A204.1 (cell line): ENCODE results near the gene PSD2.

Experiments
- FAIRE-seq: peaks from 2 replicates; lab custom pipeline; 2012; peaks lifted over from hg19 to GRCh38; lab: Jason Lieb, UNC

PSD2 gene

GRCh38 chr5:139838381-139839197, 43.0 kb downstream of the PSD2 start:
- no peak for FAIRE-seq

- no peak for FAIRE-seq
Observed at GRCh38 chr5:139839232-139839815, 43.7 kb downstream of the PSD2 start.

DNA sequence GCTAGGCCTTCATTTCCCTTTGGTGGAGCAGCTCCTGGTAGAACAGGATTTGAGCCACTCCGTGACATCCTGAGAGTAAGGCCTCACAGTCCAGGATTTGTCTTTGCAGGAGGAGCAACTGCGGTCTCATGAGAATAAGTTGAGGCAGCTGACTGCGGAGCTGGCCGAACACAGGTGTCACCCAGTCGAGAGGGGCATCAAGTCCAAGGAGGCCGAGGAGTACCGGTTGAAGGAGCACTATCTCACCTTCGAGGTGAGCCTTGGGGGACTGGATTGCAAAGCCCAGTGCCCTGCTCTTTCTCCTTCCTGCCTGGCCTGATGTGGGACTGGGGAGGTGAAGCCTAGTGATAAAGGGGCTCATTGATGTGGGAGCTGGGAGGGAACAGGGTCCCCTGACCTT, 44.3 kb downstream of the PSD2 start:
- FAIRE-seq: no peak

DNA sequence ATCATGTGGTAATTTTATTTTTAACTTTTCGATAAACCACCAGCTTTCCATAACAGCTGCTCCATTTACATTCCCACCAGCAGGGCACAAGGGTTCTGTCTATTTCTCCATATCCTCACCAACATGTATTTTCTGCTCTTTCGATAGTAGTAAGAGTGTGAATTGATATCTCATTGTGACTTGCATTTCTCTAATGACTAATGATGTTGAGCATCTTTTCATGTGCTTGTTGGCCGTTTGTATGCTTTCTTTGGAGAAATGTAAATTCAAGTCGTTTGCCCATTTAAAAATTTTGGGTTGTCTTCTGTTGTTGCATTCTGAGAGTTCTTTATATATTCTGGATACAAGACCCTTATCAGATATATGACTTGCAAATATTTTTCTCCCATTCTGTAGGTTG, 45.9 kb downstream of the PSD2 start:
- FAIRE-seq: no peak

DNA sequence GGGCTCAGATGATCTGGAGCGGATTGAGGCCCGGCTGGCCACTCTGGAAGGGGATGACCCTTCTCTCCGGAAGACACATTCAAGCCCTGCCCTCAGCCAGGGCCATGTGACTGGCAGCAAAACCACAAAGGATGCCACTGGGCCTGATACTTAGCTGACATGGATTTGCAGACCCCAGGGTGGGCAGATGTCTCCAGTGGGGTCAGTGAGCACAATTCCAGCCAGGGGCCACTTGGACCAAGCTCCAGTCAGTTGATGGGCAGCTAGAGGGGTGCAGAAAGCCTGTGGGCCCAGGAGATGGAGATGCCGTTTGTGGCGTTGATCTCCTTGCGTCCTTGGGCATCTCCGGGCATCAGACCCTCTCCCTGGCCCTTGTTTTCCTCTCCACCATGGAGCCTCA, 46.7 kb downstream of the PSD2 start:
- no peak for FAIRE-seq

- no peak for FAIRE-seq
Observed at GRCh38 chr5:139843991-139844390, 48.4 kb downstream of the PSD2 start.

DNA sequence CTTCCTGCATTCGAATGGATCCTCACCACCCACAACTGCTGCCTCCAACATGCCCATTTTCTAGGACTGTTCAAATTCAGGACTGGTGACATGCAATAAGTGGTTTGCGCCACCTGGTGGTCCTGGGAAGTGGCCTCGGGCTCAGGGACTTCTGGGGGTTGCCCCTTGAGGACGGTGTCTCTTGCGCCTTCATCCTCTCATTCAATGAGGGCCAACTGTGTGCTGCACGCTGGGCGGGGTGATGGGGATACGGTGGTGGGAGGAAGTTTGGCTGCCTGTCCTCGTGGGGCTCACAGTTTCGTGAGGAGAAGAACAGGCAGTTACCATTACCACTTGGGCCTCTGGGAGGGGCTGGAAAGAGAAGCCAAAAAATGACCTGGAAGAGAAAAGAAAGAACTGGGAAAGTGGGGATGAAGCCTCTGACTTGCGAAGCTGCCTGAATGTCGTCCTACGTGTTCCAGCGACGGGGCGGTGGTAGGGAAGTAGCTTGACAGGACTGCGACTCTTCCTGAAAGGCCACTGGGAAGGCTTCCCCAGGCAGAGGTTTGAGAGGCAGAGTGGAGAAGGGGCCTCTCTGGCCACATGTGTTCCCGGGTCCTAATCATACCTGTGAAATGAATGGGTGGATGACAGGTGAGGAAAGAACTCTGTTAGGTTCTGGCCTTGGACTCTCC, 49.0 kb downstream of the PSD2 start:
- FAIRE-seq: peak; percentile 93

GRCh38 chr5:139845846-139846681, 50.5 kb downstream of the PSD2 start:
- FAIRE-seq: no peak

- FAIRE-seq: no peak
Observed at GRCh38 chr5:139847091-139847490, 51.5 kb downstream of the PSD2 start.

- no peak for FAIRE-seq
Observed at GRCh38 chr5:139847790-139848507, 52.3 kb downstream of the PSD2 start.

DNA sequence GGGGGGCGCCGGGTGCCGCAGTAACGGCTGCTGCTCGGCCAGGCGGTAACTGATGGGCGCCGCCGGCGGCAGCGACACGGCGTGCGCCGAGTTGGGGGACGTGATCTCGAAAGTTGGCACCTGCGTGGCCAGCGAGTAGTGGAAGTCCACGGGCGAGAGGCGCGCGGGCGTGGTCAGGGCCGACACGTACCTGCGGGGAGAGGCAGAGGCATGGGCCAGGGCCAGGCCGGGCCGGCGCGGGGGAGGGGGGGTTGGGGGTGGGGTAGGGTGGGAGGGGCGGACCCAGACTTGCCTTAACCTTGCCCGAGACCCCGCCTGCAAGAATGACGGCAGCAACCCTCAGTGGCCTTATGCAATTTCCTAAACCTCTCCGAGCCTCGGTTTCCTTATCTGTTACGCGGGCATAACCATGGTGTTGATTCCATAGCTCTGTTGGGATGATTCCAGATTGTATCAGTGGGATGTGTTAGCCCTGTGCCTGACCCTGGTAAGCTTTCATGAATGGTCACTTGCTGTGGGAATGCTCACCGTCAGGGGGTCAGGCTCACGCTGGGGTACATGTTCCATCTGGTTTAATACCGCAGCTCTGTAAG, 53.0 kb downstream of the PSD2 start:
- no peak for FAIRE-seq

DNA sequence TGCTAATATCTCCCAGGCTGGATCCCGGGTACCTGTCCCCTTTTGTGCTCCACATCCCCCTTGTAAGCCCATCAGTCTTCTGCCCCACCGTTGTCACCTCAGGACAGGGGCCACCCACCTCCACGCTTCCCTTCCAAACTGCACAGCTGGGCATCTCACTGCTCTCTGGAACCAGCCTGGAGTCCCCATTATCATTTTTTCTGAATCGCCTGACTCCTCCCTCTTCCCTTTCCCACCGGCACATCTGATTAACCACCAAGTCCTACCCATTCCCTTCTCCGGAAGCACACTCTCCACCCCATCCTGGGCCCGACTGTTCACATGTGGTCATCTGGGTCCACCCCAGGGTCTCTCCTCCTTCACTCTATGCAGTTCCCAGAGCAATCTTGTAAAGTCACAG, 53.9 kb downstream of the PSD2 start:
- FAIRE-seq: no peak

DNA sequence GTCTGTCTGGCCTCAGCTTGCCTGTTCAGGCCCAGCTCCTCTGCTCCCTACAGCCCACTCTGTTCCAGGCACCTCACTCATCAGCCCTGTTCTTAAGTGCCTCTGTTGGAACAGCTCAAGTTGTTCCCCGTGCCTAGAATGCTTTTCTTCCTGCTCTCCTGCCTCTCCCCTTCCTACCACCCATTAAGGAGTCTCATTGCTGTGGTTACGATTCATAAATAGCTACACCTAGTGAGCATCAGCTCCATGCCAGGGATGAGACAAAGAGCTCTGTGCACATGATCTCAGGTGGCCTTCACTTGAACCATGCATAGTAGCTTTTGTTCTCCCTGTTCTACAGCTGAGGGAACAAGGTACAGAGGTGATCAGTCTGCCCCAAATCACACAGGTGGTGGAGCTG, 54.3 kb downstream of the PSD2 start:
- no peak for FAIRE-seq

- no peak for FAIRE-seq
Observed at GRCh38 chr5:139850423-139851016, 54.9 kb downstream of the PSD2 start.

- FAIRE-seq: no peak
Observed at GRCh38 chr5:139851558-139851957, 56.0 kb downstream of the PSD2 start.

DNA sequence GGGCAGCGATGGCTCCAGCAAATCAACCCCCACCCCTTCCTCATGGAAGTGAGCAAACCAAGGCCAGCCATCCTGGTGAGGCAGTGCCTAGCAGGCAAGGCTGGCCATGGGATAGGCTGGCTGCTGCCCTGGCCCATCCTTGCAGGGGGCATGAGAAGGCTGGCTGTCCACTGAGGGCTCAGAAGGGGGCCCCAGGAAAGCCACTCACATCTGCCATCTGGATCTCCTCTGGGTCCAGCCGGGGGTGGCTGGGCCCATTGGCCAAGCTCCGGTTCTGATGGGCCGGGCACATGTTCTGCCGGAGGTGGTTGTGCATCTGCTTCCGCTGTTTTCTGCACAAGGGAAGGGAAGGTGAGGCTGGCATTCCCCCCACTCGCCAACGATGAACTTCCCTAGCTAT, 57.1 kb downstream of the PSD2 start:
- no peak for FAIRE-seq

DNA sequence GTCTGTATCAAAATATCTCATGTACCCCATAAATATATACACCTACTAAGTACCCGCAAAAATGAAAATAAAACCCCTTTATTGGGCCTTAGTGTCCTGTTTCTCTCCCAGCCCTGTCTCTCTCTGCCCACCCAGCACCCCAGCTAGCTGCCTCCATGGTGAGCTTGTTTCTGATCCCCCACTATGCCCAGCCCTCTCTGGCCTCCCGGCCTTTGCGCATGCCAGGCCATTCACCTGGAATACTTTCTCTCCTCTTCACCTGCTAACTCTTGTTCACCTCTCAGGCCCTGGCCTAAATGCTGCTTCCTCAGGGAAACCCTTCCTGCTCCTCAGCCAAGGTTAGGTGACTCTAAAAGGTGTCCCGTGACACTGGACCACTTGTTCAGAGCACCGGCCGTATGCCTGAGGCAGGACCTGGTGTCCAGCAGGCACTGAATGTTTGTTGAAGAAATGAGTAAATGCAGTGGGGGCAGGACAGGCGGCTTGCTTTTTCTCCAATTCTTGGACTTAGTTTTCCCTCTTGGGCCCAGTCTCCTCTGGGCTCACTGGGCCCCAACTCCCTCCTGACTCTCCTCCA, 58.5 kb downstream of the PSD2 start:
- no peak for FAIRE-seq

GRCh38 chr5:139854953-139855352, 59.3 kb downstream of the PSD2 start:
- no peak for FAIRE-seq

DNA sequence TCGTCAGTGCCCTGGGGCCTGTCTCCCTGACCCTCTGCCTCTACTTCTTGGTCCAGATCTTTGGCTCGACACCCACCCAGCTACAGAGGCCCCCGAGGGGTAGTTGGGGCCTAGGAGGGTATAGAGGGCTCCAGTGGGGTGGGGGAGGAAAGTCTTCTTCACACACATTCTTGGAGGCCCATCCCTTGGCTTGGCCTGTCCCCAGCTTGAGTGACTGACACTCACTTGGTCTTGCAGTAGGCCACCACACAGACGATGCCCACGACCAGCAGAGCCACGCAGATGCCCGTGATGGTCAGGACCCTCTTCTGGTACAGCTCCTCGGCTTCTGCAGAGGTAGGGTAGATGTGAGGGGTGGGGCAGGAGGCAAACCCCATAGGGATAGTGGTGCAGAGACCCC, 59.8 kb downstream of the PSD2 start:
- no peak for FAIRE-seq

DNA sequence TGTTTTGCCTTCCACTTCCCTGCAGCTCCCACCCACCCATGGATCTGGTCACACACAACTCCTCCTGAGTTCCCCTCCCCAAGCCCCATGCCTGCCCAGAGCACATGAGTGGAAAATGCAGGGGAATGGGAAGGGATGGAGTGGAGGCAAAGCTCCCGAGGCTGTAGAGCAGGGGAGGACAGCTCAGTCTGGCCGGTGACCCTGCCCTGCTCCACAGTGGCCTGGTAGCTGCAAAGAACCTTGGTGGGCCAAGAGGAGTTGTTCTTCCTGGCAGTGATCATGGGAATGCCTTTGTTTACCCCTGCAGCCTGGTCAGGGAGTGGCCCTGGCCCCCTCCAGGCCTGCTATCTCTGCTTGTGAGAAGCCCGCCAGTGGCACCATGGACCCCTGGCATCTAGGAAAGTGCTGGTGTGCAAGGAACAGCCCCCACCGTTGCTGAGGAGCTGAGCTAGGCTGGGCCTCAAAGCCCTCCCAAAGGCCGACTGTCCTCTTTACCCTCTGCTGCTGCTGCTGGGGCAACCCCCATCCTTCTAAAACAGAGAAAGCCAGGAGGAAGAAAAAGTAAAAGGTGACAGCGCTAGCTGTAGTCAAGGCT, 60.4 kb downstream of the PSD2 start:
- FAIRE-seq: no peak
